ENCODE measurements around the gene SOWAHA.
"Not testable (repeated sequence)": the region's sequence is repeated elsewhere in the genome, so short reads cannot be mapped to it uniquely, and the experiment has no call there.

Gene SOWAHA

DNA sequence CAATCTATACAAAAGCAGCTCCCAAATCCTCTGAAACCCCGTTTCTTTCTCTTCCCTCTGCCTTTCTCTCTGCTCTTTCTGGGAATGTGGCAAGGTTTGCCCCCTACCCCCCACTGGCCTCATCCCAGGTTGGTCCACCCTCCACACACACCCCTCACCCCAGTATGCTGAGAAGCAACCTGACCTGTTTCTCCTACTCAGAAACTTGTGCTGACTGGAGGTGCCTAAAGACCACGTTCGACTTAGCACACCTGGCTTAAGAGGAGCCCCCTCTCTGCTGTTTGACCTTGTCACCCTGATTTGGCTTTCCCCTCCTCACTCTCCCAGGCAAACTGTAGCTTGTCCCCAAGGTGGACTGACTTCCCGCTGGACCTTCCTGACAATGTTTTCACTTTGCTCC is 35.0 kb upstream of the SOWAHA start:
- no peak for DNase-seq (ENCODE audit: low read depth)

DNA sequence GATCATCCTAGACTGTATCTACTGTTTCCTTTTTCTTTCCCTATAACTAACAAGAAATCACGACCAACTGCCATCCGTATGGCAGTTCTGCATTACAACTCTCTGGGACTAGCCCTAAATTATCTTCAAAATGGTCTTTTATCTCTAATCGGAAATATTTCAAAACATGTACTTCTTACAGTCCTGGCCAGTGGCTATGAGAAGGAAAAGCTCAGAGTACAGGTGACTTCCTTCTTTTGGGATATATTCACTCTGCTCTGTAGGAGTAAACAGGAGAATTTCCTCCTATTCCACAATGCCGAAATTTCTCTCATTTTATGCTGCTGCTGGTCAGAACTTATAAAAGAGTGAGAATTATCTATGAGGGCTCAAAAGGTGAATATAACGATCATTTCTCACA is 34.2 kb upstream of the SOWAHA start:
- no peak for DNase-seq (ENCODE audit: low read depth)

DNA sequence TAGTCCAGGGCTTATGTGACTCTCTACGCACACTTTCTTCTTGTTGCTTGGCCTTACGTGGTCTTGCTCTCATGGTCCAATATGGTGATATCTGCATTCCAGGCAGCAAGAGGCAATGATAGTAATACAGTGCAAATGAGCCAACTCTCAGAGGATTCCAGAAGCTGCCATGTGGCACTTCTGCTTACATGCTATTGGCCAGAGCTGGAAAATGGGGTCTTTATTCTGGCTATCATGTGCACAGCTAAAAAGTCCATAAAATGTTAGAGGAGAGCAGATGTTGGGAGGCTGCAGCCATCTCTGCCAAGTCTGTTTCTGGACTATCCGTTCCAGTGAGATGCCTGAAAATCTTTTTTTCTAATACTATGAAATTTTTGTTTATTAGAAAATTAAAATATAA is 33.1 kb upstream of the SOWAHA start:
- no peak for DNase-seq (ENCODE audit: low read depth)

DNA sequence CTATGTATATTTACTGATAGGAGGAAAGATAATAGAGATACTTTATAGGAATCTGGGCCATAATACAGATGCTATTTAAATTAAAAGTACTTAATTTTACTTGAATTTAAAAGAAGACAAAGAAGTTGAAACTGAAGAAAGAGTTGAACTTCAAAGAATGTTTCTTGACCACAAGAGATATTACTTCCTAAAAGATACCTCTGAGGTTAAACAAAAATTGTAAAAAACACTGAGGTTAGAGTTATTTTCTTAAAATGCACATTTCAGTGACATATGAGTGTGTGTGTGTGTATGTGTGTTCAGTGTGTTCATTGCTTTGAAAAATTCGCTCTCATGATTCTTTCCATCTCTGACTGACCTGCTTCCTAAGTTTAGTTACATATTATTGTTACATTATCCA is 32.5 kb upstream of the SOWAHA start:
- DNase-seq (ENCODE audit: low read depth): no peak

DNA sequence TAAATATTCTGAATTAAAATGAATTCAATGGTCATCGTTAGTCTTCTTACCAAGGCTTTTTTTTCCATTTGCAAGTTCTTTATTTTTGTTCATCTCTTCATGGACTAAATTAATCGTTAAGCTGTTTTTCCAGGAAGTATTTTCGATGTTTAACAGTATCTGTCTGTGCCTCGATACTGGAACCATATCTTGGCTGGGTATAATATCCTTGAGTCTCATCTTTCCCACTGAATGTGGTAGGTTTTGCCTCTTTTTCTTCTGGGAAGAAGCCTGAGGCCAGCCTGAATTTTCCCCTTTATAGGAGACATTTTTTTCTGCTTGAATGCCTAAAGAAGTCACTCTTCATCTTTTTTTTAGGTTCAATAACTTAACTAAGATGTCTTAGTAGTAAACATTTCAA is 32.1 kb upstream of the SOWAHA start:
- no peak for DNase-seq (ENCODE audit: low read depth)

DNA sequence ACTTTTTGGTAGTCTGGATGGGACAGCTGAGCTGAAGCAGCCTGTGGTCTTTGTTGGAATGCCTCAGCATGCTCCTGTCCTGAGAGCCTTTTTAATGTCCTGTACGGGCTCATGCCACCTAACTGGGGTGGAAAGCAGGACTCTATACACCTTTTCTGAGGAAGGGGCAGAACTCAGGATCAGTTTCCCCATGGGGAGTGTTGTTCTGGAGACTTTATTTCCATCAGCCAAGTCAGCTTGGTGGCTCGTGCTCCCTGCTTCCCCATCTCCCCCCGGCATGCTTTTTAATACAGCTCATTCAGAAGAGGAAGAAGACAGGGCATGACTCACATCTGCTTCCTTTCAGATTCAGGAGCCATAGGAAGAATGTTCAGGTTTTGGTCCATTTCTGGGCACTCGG is 31.0 kb upstream of the SOWAHA start:
- no peak for DNase-seq (ENCODE audit: low read depth)

DNA sequence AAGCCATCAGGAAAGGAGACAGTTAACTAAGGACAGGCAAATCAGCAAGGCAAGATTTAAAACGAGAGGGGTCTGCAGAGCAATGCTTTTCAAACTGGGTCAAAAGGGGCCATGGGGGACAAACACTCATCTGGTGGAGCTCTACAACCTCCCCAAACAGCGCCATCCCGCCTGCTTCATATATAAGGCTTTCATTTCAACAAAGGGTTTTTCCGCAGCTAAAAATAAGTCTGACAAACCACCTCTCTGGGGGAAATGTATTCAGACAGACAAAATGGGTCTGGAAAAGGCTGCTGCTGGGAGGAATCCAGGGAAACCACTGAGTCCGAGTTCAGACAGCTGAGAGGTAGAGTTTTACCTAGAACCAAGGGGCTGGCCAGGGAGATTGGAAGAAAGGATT is 27.7 kb upstream of the SOWAHA start:
- no peak for DNase-seq (ENCODE audit: low read depth)

DNA sequence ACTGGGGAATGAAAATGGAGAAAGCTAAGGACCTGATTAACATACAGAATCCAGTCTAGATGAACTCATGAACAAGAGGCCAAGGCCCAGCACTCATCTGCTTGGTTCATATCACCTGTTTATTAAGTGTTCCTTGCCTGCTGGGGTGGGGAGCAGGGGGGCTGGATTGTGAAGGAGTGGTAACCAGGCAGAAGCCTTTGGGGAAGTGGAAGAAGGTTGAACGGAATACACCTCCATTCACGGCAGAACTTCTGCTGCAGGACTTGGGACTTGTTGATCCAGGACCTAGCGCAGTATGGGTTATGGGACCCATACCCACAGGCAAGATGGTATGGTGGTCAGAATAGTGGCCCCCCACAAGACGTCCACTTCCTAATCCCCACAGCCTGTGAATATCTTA is 27.2 kb upstream of the SOWAHA start:
- no peak for DNase-seq (ENCODE audit: low read depth)

DNA sequence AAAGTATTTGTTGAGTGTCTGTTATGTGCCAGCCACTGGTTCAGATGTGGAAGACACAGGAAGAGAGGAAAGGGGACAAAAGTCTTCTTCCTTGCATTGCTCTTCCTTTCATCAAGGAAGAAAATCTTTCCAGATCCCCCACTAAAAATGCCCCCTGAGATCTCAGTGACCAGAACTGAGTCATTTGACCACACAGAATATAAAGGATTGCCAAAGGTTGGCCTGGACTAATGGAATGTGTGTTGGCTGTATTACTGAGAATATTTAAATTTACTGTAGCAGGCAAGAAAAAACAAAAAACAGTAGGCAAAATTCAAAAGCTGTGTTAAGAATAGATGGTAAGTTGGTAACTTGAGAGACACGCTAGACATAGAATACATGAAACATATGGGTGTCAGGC is 26.0 kb upstream of the SOWAHA start:
- DNase-seq (ENCODE audit: low read depth): no peak

DNA sequence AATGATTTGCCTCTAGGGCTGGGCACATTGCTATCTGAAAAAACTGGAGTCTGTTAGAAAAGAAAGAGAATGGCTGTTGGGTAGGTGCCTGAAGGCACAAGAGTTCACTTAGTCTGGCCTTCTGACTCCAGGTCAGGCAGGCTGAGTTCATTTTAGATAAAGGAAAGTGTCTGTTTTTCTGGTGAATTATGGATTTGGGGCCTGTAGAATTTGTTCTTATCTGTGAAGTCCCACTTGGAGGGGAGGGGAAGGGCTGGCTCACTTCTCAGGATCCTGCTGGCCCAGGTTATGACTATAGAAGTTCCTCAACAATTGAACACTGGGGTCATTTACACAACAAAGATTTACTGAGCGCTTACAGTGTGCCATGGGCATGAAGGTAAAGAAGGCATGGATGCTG is 24.6 kb upstream of the SOWAHA start:
- DNase-seq (ENCODE audit: low read depth): no peak

DNA sequence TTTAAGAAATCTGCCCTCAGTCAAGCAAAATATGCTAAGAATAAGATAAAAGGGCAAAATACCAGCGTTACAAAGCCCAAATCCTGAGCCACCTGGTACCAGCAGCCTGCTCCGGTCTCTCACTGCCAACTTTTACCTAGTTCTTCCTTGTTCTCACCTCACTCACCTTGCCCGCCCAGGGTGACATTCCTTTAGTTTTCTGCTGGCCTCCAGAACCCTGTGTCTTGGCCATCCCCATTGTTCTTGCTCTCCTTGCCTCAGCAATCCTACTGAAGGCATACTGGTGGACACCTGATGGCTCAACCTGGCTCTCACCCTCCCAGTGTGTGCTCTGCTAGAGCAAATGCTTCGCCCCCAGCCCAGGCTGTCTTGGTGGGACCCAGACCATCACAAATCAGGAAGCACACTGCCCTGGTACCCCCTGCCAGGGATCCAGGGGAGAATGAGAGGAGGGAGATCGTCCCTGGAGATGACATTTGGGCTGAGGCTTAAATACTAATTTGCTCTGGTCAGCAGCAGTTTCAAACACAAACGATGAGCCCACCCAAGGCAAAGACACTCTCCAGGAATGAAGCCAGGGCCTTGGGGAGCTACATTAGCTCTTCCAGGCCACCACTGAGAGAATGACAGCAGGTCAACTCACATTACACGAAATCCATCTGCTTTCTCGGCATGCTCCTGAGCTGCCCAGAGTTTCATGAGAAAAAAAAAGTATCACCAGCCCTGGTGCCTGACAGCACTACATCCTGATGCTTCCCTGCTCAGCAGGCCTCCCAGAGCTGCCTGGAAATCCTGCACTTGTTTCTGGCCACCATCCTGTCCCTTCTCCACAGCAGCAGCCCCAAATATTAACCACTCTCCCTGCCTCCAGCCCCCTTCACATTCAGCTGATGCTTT is 23.9 kb upstream of the SOWAHA start:
- DNase-seq (ENCODE audit: low read depth): no peak

DNA sequence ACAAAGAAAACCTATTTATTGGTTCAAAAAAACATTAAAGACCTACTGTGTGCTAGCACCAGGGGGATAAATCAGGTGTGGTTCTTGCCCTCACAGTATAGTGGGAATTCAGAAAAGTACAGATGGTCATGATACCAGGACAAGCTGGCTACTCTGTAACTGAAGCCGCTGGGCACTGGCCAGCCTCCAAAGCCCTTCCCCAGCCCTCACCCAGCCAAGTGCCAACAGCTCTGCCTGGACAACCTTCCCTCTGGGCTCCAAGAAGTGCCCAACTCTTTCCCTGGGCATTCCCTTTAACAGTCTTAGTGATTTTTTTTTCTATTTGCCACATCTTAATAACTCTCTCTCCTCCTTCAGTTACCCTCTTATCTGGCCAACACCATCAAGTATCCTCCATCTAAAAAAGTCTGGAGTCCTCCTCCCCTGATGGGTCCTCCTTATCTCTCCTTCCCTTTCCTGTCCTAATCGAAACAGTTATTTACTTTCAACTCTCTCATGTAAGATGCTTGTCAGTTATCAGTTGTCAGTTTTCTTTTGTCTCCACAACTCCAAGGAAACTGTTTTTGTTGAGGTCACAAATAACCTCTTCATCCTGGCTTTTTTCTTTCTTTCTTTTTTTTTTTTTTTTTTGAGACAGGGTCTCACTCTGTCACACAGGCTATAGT is 22.8 kb upstream of the SOWAHA start:
- no peak for DNase-seq (ENCODE audit: low read depth)

DNA sequence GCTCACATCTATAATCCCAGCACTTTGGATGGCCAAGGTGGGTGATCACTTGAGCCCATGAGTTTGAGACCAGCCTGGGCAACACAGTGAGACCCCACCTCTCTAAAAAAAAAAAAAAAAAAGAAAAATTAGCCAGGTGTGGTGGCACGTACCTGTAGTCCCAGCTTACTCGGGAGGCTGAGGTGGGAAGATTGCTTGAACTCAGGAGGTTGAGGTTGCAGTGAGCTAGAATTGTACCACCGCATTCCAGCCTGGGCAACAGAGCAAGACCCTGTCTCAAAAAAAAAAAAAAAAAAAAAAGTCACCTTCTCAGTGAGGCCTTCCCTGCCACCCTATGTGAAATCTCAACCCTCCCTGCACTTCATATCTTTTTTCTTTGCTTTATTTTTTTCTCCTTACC is 22.1 kb upstream of the SOWAHA start:
- no peak for DNase-seq (ENCODE audit: low read depth)

DNA sequence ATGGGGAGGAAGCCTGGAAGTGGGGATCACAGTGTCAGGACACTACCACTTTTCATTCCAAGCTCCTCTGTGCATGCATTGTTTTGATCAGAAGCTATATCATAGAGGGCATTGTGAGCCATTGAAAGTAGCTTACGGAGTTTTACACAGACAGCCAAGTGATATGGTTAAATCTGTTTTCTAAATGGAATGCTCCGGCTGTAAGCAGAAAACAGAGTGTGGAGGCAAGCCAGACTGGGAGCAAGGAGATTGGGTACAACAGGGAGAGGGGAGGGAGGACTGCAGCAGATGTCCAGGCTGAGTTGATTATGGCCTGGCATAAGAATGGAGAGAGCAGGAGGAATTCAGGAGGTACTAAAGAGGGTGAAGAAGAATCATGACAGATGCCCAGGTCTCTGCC is 15.5 kb upstream of the SOWAHA start:
- no peak for DNase-seq (ENCODE audit: low read depth)

DNA sequence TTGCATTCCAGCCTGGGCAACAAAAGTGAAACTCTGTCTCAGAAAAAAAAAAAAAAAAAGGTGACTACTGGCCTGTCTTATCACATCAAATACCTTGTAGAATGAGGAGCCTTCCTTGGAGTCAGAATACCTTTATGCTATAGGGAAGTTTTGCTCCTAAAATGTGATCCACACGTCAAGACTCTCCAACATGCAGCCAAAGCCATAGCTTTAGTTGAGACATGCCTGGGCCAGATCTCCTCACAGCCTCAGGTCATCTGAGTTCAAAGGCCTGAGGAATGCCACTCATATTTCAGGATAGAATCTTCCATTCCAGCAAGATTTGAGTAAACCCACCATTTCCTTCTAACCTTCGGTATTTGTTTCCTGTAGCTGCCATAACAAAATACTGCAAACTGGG is 13.7 kb upstream of the SOWAHA start:
- no peak for DNase-seq (ENCODE audit: low read depth)

DNA sequence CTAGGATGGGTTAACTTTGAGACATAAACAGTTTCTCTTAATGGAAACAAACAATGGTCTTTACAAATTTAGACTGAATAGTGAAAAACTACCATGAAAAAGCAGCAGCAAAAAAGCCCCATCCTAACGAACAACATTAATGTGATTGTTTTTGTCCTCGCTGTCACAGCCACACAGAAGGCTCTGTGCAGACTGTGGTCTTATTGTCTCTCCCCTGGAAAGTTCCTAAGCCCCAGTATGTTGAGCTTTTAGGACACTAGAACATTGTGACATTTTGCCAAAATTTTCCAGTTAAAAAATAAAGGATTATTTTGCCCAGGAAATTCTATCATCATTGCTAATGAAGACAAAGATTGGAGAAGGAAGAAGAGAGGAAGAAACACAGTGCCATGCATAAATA is 12.6 kb upstream of the SOWAHA start:
- DNase-seq (ENCODE audit: low read depth): no peak

DNA sequence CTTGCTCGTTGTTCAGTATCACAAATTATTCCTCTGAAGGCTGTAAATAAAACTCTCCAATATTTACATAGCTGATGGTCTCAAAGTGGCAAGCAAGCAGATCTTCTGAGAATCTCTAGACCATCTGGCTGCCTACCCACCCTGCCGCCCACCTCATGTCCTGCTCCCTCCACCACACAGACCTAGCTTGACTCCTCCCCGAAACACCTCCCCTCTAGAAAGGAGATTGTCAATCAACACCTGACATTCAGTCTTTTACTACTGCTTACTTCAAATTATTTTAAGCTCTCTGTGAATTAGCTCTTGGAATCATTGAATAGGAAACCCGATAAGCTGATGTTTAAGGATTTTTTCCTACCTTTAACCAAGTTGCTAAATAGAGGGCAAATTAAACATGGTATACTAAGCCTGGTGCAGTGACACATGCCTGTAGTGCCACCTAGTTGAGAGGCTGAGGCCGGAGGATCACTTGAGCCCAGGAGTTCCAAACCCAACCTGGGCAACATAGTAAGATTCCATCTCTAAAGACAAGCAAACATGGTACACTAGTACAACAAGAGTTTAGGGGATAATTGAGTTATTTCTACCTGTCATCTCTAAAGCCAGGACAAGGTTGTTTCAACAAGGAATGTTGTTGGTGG is 10.9 kb upstream of the SOWAHA start:
- no peak for DNase-seq (ENCODE audit: low read depth)

DNA sequence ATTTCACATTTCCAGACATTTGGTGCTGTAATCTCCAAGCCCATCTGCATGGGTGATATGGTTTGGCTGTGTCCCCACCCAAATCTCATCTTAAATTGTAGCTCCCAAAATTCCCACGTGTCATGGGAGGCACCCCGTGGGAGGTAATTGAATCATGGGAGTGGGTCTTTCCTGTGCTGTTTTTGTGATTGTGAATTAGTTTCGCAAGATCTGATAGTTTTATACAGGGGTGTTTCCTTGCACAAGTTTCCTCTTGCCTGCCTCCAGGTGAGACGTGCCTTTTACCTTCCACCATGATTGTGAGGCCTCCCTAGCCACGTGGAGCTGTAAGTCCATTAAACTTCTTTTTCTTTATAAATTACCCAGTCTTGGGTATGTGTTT is 10.4 kb upstream of the SOWAHA start:
- not testable (repeated sequence) for DNase-seq (ENCODE audit: low read depth)

DNA sequence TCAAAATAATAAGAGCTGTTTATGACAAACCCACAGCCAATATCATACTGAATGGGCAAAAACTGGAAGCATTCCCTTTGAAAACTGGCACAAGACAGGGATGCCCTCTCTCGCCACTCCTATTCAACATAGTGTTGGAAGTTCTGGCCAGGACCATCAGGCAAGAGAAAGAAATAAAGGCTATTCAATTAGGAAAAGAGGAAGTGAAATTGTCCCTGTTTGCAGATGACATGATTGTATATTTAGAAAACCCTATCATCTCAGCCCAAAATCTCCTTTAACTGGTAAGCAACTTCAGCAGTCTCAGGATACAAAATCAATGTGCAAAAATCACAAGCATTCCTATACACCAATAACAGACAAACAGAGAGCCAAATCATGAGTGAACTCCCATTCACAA is 8.9 kb upstream of the SOWAHA start:
- DNase-seq (ENCODE audit: low read depth): not testable (repeated sequence)

DNA sequence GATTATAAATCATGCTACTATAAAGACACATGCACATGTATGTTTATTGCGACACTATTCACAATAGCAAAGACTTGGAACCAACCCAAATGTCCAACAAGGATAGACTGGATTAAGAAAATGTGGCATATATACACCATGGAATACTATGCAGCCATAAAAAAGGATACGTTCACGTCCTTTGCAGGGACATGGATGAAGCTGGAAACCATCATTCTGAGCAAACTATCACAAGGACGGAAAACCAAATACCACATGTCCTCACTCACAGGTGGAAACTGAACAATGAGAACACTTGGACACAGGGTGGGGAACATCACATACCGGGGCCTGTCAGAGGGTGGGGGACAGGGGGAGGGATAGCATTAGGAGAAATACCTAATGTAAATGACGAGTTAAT is 7.2 kb upstream of the SOWAHA start:
- not testable (repeated sequence) for DNase-seq (ENCODE audit: low read depth)

DNA sequence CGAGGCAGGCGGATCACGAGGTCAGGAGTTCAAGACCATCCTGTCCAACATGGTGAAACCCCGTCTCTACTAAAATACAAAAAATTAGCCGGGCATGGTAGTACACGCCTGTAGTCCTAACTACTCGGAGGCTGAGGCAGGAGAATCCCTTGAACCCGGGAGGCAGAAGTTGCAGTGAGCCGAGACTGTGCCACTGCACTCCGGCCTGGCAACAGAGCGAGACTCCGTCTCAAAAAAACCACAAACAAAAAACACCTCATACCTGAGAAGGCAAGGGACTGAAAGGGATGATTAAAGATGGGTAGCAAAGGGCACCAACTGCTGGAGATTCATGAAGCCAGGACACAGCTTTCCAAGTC is 6.3 kb upstream of the SOWAHA start:
- DNase-seq (ENCODE audit: low read depth): not testable (repeated sequence)

DNA sequence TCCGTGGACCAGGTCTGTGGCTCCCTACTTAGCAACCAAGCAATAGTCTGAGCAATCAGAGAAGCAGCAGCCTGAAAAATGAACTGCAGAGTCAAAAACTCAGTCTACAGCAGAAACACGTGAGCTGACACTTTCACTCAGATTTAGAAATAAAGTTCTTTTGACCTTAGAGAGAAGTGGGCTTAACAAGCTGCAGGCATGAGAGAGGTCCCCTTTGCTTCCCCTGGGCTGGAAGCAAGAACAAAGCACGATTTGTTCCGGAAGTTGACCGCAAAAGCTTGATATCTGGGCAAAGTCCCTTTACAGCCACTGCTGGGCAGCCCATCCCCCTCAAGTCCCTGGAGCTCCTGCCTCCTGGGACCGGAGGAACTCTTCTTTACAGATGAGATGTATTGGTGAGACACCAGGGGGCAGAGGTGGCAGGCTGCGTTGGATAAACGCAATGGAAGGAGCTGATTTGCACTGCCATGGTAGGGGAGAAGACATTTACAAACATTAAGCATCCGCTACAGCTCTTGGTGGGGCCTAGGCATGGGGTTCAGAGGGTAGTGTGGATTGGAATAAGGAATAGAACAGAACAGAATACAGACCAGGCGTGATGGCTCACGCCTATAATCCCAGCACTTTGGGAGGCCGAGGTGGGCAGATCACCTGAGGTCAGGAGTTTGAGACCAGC is 5.8 kb upstream of the SOWAHA start:
- no peak for DNase-seq (ENCODE audit: low read depth)

DNA sequence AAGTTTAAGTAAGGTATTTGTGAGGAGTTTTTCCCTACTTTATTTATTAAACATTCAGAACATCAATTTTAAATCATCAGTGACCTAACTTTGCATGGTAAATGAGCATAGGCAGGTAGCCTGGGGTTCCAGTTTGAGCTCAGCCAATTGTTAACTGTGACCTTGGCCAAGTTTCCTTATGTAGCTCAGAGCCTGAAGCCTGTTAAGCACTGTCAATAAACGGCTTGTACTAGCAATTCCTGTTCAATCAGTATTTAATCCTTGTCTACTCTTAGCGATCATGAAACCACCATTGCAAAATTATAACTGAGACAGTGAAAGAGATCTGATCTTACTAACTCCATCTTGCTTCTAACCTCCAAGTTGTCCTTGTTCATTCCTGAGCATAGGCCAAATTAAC is 4.7 kb upstream of the SOWAHA start:
- no peak for DNase-seq (ENCODE audit: low read depth)
